Mesenchymal stem cell (in vitro differentiated cells and primary cell): ENCODE measurements around the gene KRTAP1-1.
A peak's percentile ranks its signal among the peaks of the same experiment; 100 is the strongest.

Source experiments
- DNase-seq: peaks from one replicate; pipeline ENCODE4 v3.0.0-alpha.2; 2013
- H2AFZ ChIP-seq: one replicate; pipeline ENCODE4 v1.6.1; 2013; ENCODE audit warnings: low read depth, mild to moderate bottlenecking, control low read depth, inconsistent platforms, low read length, moderate library complexity
- H2AK5ac ChIP-seq: 2 replicates; pipeline ENCODE4 v1.6.1; 2013; ENCODE audit warnings: low read length, moderate library complexity, mild to moderate bottlenecking, inconsistent platforms; ENCODE audit not compliant: severe bottlenecking
- H2BK120ac ChIP-seq: one replicate; pipeline ENCODE4 v1.6.1; 2013; ENCODE audit warnings: low read depth, mild to moderate bottlenecking, inconsistent platforms, low read length, moderate library complexity
- H2BK12ac ChIP-seq, 2 experiments: one replicate each; pipeline ENCODE4 v1.6.1; 2013; ENCODE audit warnings: inconsistent platforms in 2 of 2, low read length in 2 of 2, mild to moderate bottlenecking in 2 of 2, moderate library complexity in 2 of 2, control low read depth in 1 of 2
- H2BK15ac ChIP-seq: one replicate; pipeline ENCODE4 v1.6.1; 2013; ENCODE audit warnings: mild to moderate bottlenecking, low read depth, inconsistent platforms; ENCODE audit not compliant: poor library complexity, severe bottlenecking
- H2BK5ac ChIP-seq: 2 replicates; pipeline ENCODE4 v1.6.1; 2013; ENCODE audit warnings: low read depth, mild to moderate bottlenecking, low read length, control low read depth, inconsistent platforms; ENCODE audit not compliant: poor library complexity, severe bottlenecking
- H3K14ac ChIP-seq, 2 experiments: one replicate each; pipeline ENCODE4 v1.6.1; 2013; ENCODE audit warnings: inconsistent platforms in 2 of 2, low read length in 2 of 2, control low read depth in 1 of 2, mild to moderate bottlenecking in 1 of 2, moderate library complexity in 1 of 2
- H3K18ac ChIP-seq, 2 experiments: one replicate each; pipeline ENCODE4 v1.6.1; 2013; ENCODE audit warnings: inconsistent platforms in 2 of 2, low read length in 2 of 2, control low read depth in 1 of 2, low read depth in 1 of 2, mild to moderate bottlenecking in 1 of 2
- H3K23ac ChIP-seq, 2 experiments: one replicate each; pipeline ENCODE4 v1.6.1; 2013; ENCODE audit warnings: inconsistent platforms in 2 of 2, low read length in 2 of 2, mild to moderate bottlenecking in 2 of 2, moderate library complexity in 2 of 2, control low read depth in 1 of 2
- H3K27ac ChIP-seq: 2 replicates; pipeline ENCODE4 v1.5.1; 2013; ENCODE audit warnings: mild to moderate bottlenecking, moderate library complexity, low read length, control low read depth, inconsistent platforms; ENCODE audit not compliant: poor library complexity, severe bottlenecking
- H3K27me3 ChIP-seq, 2 experiments: 2 replicates each; pipeline versions ENCODE4 v1.6.1 to v1.7.0; 2013; ENCODE audit warnings: low read length in 2 of 2, mild to moderate bottlenecking in 2 of 2, moderate library complexity in 2 of 2, control low read depth in 1 of 2, inconsistent platforms in 1 of 2; ENCODE audit not compliant: control insufficient read depth in 1 of 2, insufficient read depth in 1 of 2
- H3K36me3 ChIP-seq, 2 experiments: 2 replicates each; pipeline versions ENCODE4 v1.6.1 to v1.7.0; 2013; ENCODE audit warnings: low read length in 2 of 2, control low read depth in 1 of 2, inconsistent platforms in 1 of 2, low read depth in 1 of 2, mild to moderate bottlenecking in 1 of 2; ENCODE audit not compliant: insufficient read depth in 2 of 2, control insufficient read depth in 1 of 2
- H3K4ac ChIP-seq, 2 experiments: one replicate each; pipeline ENCODE4 v1.6.1; 2013; ENCODE audit warnings: inconsistent platforms in 2 of 2, low read length in 2 of 2, mild to moderate bottlenecking in 2 of 2, moderate library complexity in 2 of 2, control low read depth in 1 of 2, low read depth in 1 of 2
- H3K4me1 ChIP-seq: 2 replicates; pipeline ENCODE4 v1.6.1; 2013; ENCODE audit warnings: low read depth, low read length, control low read depth; ENCODE audit not compliant: control insufficient read depth, insufficient read depth
- H3K4me2 ChIP-seq: 2 replicates; pipeline ENCODE4 v1.6.1; 2013; ENCODE audit warnings: low read length, mild to moderate bottlenecking, inconsistent platforms; ENCODE audit not compliant: poor library complexity, severe bottlenecking
- H3K4me3 ChIP-seq, 2 experiments: 2 replicates each; pipeline versions ENCODE4 v1.5.1 to v1.7.0; 2013; ENCODE audit warnings: low read length in 2 of 2, mild to moderate bottlenecking in 2 of 2, control low read depth in 1 of 2, low read depth in 1 of 2; ENCODE audit not compliant: insufficient read depth in 1 of 2
- H3K79me1 ChIP-seq: replicated peaks from 2 replicates; pipeline ENCODE4 v1.6.1; 2013; ENCODE audit warnings: mild to moderate bottlenecking, control low read depth, low read length, inconsistent platforms; ENCODE audit not compliant: poor library complexity, severe bottlenecking
- H3K9ac ChIP-seq: 2 replicates; pipeline ENCODE4 v1.7.0; 2013; ENCODE audit warnings: mild to moderate bottlenecking, low read length, moderate library complexity
- H3K9me3 ChIP-seq: 2 replicates; pipeline ENCODE4 v1.7.0; 2013; ENCODE audit warnings: mild to moderate bottlenecking, low read length; ENCODE audit not compliant: control insufficient read depth
- H4K8ac ChIP-seq: one replicate; pipeline ENCODE4 v1.6.1; 2013; ENCODE audit warnings: inconsistent platforms, mild to moderate bottlenecking, low read length, moderate library complexity
- H4K91ac ChIP-seq: one replicate; pipeline ENCODE4 v1.6.1; 2013; ENCODE audit warnings: mild to moderate bottlenecking, low read length, inconsistent platforms
- WGBS: methylation state at CpG from one replicate; pipeline ENCODE4 v1.1.7; 2013; ENCODE audit warnings: mixed read lengths; 5-methylcytosine and 5-hydroxymethylcytosine counted together

KRTAP1-1 gene

DNA sequence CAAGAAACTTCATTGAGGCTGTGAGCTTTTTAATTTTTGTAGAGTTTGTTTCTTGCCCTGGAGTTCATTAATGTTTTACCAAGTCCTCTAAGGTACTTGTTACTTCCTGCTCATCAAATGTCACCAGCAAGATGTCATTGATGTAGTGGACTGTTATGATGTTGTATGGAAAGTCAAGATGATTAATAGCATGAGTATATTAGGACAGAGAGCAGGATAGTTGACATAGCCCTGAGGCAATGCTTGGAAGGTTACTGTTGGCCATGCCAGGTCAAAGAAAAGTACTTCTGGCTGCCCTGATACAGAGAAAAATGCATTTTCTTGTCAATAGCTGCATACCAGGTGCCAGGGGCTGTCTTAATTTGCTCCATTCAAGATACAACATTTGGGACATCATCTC lies 20.9 kb downstream of the KRTAP1-1 start:
- H3K18ac ChIP-seq = no peak overlapping the region
- no peak overlapping the region for H3K14ac ChIP-seq
- no peaks in the 10 kb centered on the region for H3K9me3 ChIP-seq
- H4K8ac ChIP-seq = no peak overlapping the region
- H3K4me2 ChIP-seq = no peak overlapping the region
- H3K36me3 ChIP-seq = no peaks in the 10 kb centered on the region
- H4K91ac ChIP-seq = no peak overlapping the region
- H3K4me3 ChIP-seq = no peak overlapping the region
- H2BK12ac ChIP-seq = no peak overlapping the region
- no peak overlapping the region for H3K27ac ChIP-seq
- no peak overlapping the region for H2BK5ac ChIP-seq
- H3K27me3 ChIP-seq = no peaks in the 10 kb centered on the region
- H2AFZ ChIP-seq = no peak overlapping the region
- H3K23ac ChIP-seq = no peak overlapping the region
- H3K9ac ChIP-seq = no peak overlapping the region
- H3K4ac ChIP-seq = no peak overlapping the region
- H2BK15ac ChIP-seq = no peak overlapping the region
- no peak overlapping the region for H2BK120ac ChIP-seq
- DNase-seq = no peak
- no peaks in the 10 kb centered on the region for H3K79me1 ChIP-seq
- H3K4me1 ChIP-seq = peaks cover 1% of the 10 kb centered on the region
- no peak overlapping the region for H2AK5ac ChIP-seq

DNA sequence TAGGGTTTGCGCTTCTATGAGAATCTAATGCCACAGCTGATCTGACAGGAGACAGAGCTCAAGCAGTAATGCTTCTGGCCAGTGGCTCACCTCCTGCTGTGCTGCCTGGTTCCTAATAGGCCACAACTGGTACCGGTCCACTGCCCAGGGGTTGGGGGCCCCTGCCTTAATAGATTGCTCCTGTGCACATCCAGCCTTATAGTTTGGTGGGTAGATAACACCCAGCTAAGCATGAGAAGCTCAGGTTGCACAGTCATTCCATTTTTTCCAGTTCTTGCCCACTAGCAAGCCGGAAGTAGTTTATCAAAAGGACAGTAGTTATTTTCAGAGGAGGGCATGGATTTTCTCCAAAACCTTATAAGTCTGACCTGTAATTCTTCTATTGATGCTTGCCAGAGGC lies 21.8 kb downstream of the KRTAP1-1 start:
- Histone ChIP-seq H3K14ac (no peak overlapping the region), H4K8ac (no peak overlapping the region), H3K18ac (no peak overlapping the region), H3K4me2 (no peak overlapping the region), H3K9ac (no peak overlapping the region), H2BK12ac (no peak overlapping the region), H3K79me1 (no peaks in the 10 kb centered on the region), H2BK15ac (no peak overlapping the region), H3K4ac (no peak overlapping the region), H3K36me3 (no peaks in the 10 kb centered on the region), H3K23ac (no peak overlapping the region), H2BK120ac (no peak overlapping the region), H2AK5ac (no peak overlapping the region), H2AFZ (no peak overlapping the region), H3K27me3 (no peaks in the 10 kb centered on the region), H3K4me3 (no peak overlapping the region), H4K91ac (no peak overlapping the region), H3K27ac (no peak overlapping the region), H3K9me3 (no peaks in the 10 kb centered on the region), H2BK5ac (no peak overlapping the region), H3K4me1 (peaks cover 1% of the 10 kb centered on the region)
- 97% methylated on average over 3 of the region's 3 CpGs for WGBS
- no peak for DNase-seq

DNA sequence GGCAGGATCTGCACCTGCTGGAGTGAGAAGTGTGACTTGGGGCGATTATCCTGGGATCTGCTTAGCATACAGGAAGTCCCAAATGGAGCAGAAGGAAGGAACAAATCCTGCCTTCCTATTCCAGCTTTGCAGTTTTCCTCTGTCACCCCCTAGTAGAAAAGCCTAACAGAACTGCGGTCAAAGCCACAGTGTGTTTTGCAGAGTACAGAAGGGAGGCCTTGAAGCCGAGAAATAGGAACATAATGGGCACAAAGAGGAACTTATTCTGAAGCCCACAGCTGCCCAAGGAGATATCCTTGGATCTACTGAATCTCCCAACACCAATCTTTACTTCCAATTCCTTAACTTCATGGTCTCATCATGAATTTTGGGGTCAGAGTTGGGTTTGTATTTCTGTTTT lies 22.7 kb downstream of the KRTAP1-1 start:
- Histone ChIP-seq H3K14ac (no peak overlapping the region), H2BK5ac (no peak overlapping the region), H3K18ac (no peak overlapping the region), H3K23ac (no peak overlapping the region), H2AFZ (no peak overlapping the region), H4K91ac (no peak overlapping the region), H2BK120ac (no peak overlapping the region), H2AK5ac (peak overlapping the region; percentile 53), H3K79me1 (no peaks in the 10 kb centered on the region), H3K27ac (no peak overlapping the region), H4K8ac (no peak overlapping the region), H3K9me3 (no peaks in the 10 kb centered on the region), H3K4ac (no peak overlapping the region), H3K36me3 (no peaks in the 10 kb centered on the region), H3K4me2 (no peak overlapping the region), H3K27me3 (no peaks in the 10 kb centered on the region), H3K4me3 (no peak overlapping the region), H3K9ac (no peak overlapping the region), H2BK15ac (no peak overlapping the region), H3K4me1 (peaks cover 1% of the 10 kb centered on the region), H2BK12ac (no peak overlapping the region)
- DNase-seq = no peak
- WGBS = 92% methylated on average over 3 of the region's 3 CpGs

DNA sequence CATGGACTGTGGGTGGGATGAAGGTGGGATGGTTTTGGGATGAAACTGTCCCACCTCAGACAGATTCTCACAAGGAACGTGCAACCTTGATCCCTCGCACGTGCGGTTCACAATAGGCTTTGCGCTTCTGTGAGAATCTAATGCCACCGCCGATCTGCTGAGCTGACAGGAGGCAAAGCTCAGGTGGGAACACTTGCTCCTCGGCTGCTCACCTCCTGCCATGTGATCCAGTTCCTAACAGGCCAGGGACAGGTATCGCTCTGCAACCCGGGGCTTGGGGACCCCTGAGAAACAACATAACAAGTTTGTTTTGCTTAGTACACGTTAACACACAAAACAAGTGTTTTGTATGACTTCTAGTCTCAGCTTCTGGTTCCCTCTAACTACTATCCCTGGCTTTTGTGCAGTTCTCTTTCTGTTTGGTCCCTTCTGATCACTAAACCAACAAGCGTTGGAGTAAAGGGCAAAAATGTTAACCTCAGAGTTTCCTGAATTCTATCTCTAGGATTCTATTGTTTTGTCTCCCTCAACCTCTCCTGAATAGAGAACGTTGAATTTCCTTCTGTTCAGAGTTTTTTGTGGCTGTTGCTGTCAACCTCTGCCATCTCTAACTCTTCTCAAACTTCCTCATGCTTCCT lies 24.6 kb downstream of the KRTAP1-1 start:
- Histone ChIP-seq H2BK5ac (no peak overlapping the region), H2AFZ (no peak overlapping the region), H3K36me3 (no peaks in the 10 kb centered on the region), H3K4ac (no peak overlapping the region), H3K4me3 (no peak overlapping the region), H3K18ac (no peak overlapping the region), H3K27me3 (no peaks in the 10 kb centered on the region), H3K4me2 (no peak overlapping the region), H4K91ac (no peak overlapping the region), H2BK15ac (no peak overlapping the region), H3K9me3 (no peaks in the 10 kb centered on the region), H3K27ac (no peak overlapping the region), H2AK5ac (no peak overlapping the region), H3K4me1 (peaks cover 1% of the 10 kb centered on the region), H4K8ac (no peak overlapping the region), H3K14ac (no peak overlapping the region), H2BK12ac (no peak overlapping the region), H3K79me1 (no peaks in the 10 kb centered on the region), H3K23ac (no peak overlapping the region), H3K9ac (no peak overlapping the region), H2BK120ac (no peak overlapping the region)
- no peak for DNase-seq
- 90% methylated on average over 13 of the region's 13 CpGs for WGBS
